Tibial nerve (tissue), 4 donors: ENCODE measurements around the gene CHKA.

Experiments
- CTCF ChIP-seq, 5 experiments: fragments of 200-600 bp in 3 of 5; fragments of 450-650 bp in 2 of 5; sonication (generic) in 3 of 5; IDR thresholded peaks; one replicate each; pipeline ENCODE4 v1.5.1; 2016 to 2019; ENCODE audit warnings: antibody characterized with exemption in 5 of 5, mild to moderate bottlenecking in 3 of 5, moderate library complexity in 2 of 5
- EP300 ChIP-seq, 2 donors: sonication (generic); formaldehyde crosslinking; IDR thresholded peaks; one replicate each; pipeline ENCODE4 v1.6.1; 2017; ENCODE audit warnings: antibody characterized with exemption in 2 of 2, mild to moderate bottlenecking in 1 of 2
- POLR2A ChIP-seq, 2 donors: fragments of 450-650 bp; IDR thresholded peaks; one replicate each; pipeline ENCODE4 v1.6.1; 2017; ENCODE audit warnings: antibody characterized with exemption in 2 of 2, mild to moderate bottlenecking in 2 of 2, moderate library complexity in 2 of 2

DNA sequence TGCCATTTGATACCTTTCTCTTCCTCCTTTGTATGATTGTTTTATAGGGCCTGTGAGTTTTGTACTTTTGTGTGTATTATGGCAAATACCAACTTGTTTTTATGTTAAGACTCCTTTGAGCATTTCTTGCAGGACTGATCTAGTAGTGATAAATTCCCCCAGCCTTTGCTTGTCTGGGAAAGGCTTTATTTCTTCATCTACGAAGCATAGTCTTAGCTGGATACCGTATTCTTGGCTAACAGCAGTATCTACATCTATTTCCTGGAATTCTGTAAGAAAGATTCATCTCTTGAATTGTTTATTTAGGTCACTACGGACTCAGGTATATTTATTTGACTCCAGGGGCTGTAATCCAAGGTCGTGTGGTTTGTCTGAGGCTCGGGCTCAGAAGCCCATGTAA lies 96.7 kb downstream of the CHKA start:
- TF ChIP-seq CTCF (IDR thresholded peaks at IDR 0.05) (no peak), POLR2A (IDR thresholded peaks at IDR 0.05) (no peak), EP300 (IDR thresholded peaks at IDR 0.05) (no peak)
